HepG2 (cell line): ENCODE data around the gene SLCO3A1. TPM values are rescaled to one million over a fixed set of nuclear protein-coding genes. Genes with fewer than 3 reads are reported as not detected.

Experiments
- ATAC-seq: fragments of 200-7000 bp; cut with Tn5 transposase; 3 replicates; pipeline ENCODE4 v1.9.1; 2020; ENCODE audit warnings: mild to moderate bottlenecking, moderate library complexity
- BruUV-seq: library from RNA; stranded (reverse); fragments of 400-500 nt; replicated peaks from 2 replicates; lab custom pipeline; 2021; lab: Mats Ljungman, UMichigan
- CTCF ChIA-PET: fragments of 300-600 bp; formaldehyde crosslinking; extraction: SDS; loops from one replicate; lab custom pipeline; 2021; ENCODE audit warnings: low total read pairs, inconsistent platforms, low intra/inter-chr PET ratio; lab: Yijun Ruan, JAX
- POLR2A ChIA-PET: fragments of 350-600 bp; sonication (Branson Sonifier 250); formaldehyde crosslinking; loops from one replicate; lab custom pipeline; 2020; ENCODE audit warnings: antibody characterized with exemption, inconsistent platforms; lab: Yijun Ruan, JAX
- DNase-seq: peaks from one replicate; pipeline ENCODE4 v3.0.0-alpha.2; 2015; ENCODE audit warnings: low spot score
- FAIRE-seq: peaks from 3 replicates; lab custom pipeline; 2011; peaks lifted over from hg19 to GRCh38; lab: Jason Lieb, UNC
- H2AFZ ChIP-seq: one replicate; pipeline ENCODE4 v1.6.1; 2011; ENCODE audit warnings: low read length, inconsistent platforms
- H3K27ac ChIP-seq: fragments of 300-600 bp; 3 replicates; pipeline ENCODE4 v1.8.0; 2011; ENCODE audit warnings: mixed run types, mild to moderate bottlenecking, mixed read lengths, low read length, inconsistent platforms; ENCODE audit not compliant: insufficient read depth; ENCODE audit errors: extremely low read length
- H3K27me3 ChIP-seq, 2 experiments: fragments of 200-600 bp in 1 of 2; 2 replicates in 1 of 2; 3 replicates in 1 of 2; pipeline versions ENCODE4 v1.6.0 to v1.8.0; 2011; ENCODE audit warnings: low read length in 2 of 2, mild to moderate bottlenecking in 2 of 2, moderate library complexity in 2 of 2, inconsistent platforms in 1 of 2; ENCODE audit not compliant: insufficient read depth in 2 of 2, control insufficient read depth in 1 of 2
- H3K36me3 ChIP-seq, 2 experiments: fragments of 200-600 bp in 1 of 2; replicated peaks in 1 of 2; 2 replicates in 1 of 2; 3 replicates in 1 of 2; pipeline versions ENCODE4 v1.5.1 to v1.8.0; 2011; ENCODE audit warnings: low read length in 2 of 2, inconsistent platforms in 1 of 2; ENCODE audit not compliant: insufficient read depth in 2 of 2, control insufficient read depth in 1 of 2
- H3K4me1 ChIP-seq: 2 replicates; pipeline ENCODE4 v1.5.1; 2012; ENCODE audit warnings: low read length, inconsistent platforms; ENCODE audit not compliant: insufficient read depth
- H3K4me2 ChIP-seq: 2 replicates; pipeline ENCODE4 v1.6.0; 2011; ENCODE audit warnings: low read depth, low read length, inconsistent platforms
- H3K4me3 ChIP-seq, 3 experiments: fragments of 200-600 bp in 1 of 3; sonication (generic), shearing (Covaris generic) in 1 of 3; replicated peaks in 1 of 3; 2 replicates each; pipeline ENCODE4 v1.5.1; 2011 to 2016; ENCODE audit warnings: low read length in 3 of 3, inconsistent platforms in 2 of 3, low read depth in 2 of 3, mild to moderate bottlenecking in 2 of 3, control low read depth in 1 of 3, mixed read lengths in 1 of 3; ENCODE audit not compliant: insufficient read depth in 1 of 3
- H3K79me2 ChIP-seq: one replicate; pipeline ENCODE4 v1.6.1; 2011; ENCODE audit warnings: low read length, inconsistent platforms; ENCODE audit not compliant: insufficient read depth
- H3K9ac ChIP-seq: 2 replicates; pipeline ENCODE4 v1.6.0; 2011; ENCODE audit warnings: mild to moderate bottlenecking, low read depth, low read length, inconsistent platforms; ENCODE audit not compliant: insufficient read depth
- H3K9me3 ChIP-seq: 2 replicates; pipeline ENCODE4 v1.5.1; 2012; ENCODE audit warnings: mild to moderate bottlenecking, low read length
- H4K20me1 ChIP-seq: 2 replicates; pipeline ENCODE4 v1.6.0; 2011; ENCODE audit warnings: inconsistent platforms, mild to moderate bottlenecking, low read length, moderate library complexity; ENCODE audit not compliant: insufficient read depth
- ATRX ChIP-seq: sonication (generic); formaldehyde crosslinking; IDR thresholded peaks from 2 replicates; pipeline ENCODE4 v1.4.0; 2020; ENCODE audit warnings: missing genetic modification reagents, borderline replicate concordance
- ERF ChIP-seq: IDR thresholded peaks from 2 replicates; pipeline ENCODE4 v1.6.1; 2018; ENCODE audit warnings: missing biosample characterization, missing genetic modification reagents
- TEAD2 ChIP-seq: sonication (generic); formaldehyde crosslinking; IDR thresholded peaks from 2 replicates; pipeline ENCODE4 v1.9.0; 2021; ENCODE audit warnings: missing genetic modification reagents
- TSC22D2 ChIP-seq: sonication (generic); formaldehyde crosslinking; IDR thresholded peaks from 2 replicates; pipeline ENCODE4 v1.5.1; 2020; ENCODE audit warnings: missing genetic modification reagents, mild to moderate bottlenecking, borderline replicate concordance
- ZFP82 ChIP-seq: sonication (generic); formaldehyde crosslinking; IDR thresholded peaks from 2 replicates; pipeline ENCODE4 v1.5.1; 2020; ENCODE audit warnings: mild to moderate bottlenecking, missing genetic modification reagents, borderline replicate concordance
- WGBS: methylation state at CpG from one replicate; pipeline ENCODE4 v1.1.6; 2017; ENCODE audit warnings: low lambda C conversion rate; 5-methylcytosine and 5-hydroxymethylcytosine counted together
- in situ Hi-C: cut with HindIII; loops from 2 replicates; pipeline ENCODE4 v1.10.0; 2017; ENCODE audit warnings: low pct_unique_long_range_greater_than_20kb; ENCODE audit not compliant: extremely low pct_ligation_motif_present
- intact Hi-C: fragments of 100-400 bp; cut with micrococcal nuclease; formaldehyde crosslinking; loops from one replicate; pipeline ENCODE4 v1.10.0; 2022; ENCODE audit not compliant: unreplicated experiment
- polyA plus RNA-seq, 8 experiments: library from polyadenylated mRNA; depleted of rRNA in 3 of 8; stranded (reverse) in 7 of 8; unstranded in 1 of 8; fragments of >200 nt; fragmentation: Illumina TruSeq in 4 of 8; extraction: Trizol in 4 of 8; gene quantifications; 2 replicates each; pipeline versions ENCODE4 v1.2.1 to v1.2.3, GENCODE V29; 2011 to 2016; ENCODE audit warnings: low read depth in 4 of 8, missing spikeins in 1 of 8, mixed read lengths in 1 of 8; ENCODE audit not compliant: insufficient read depth in 1 of 8
- total RNA-seq, 5 experiments: library from RNA; depleted of rRNA; stranded (reverse); fragments of >200 nt; fragmentation: Illumina TruSeq; extraction: Trizol; gene quantifications; 2 replicates each; pipeline ENCODE4 v1.2.3, GENCODE V29; 2016; ENCODE audit warnings: low read depth in 1 of 5
- TF ChIP-seq, protein P1 (sequence below): IDR thresholded peaks from 2 replicates; pipeline ENCODE4 v1.4.0; 2020; ENCODE audit warnings: mild to moderate bottlenecking, missing genetic modification reagents
- TF ChIP-seq, protein P2 (sequence below): IDR thresholded peaks from 2 replicates; pipeline ENCODE4 v1.6.1; 2012; ENCODE audit warnings: inconsistent platforms

SLCO3A1 gene
- total and polyA plus RNA-seq, 2 of the 13 experiments (the other 11 are each of a cell fraction or from before 2014, with no cell fraction given), result 0.02 TPM; not detected in 1

DNA sequence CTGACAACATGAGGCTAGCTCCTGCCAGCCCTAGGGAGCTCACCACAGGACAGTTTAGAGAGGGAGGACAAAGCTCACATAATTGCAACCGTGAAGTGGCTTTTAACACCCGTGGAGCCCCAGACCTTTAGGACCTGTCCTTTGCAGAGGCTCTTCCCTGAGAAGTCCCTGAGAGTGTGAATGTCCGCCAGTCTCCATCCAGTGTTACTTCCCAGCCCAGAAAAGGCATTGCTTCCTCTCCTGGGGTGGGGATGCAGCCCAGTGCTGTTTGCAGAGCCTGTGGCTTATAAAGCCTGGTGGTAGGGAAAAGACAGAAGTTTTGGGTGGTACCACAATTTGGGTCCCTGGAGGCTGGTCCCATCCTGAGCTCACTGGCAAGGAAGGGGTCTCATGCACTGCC, 182.0 kb downstream of the SLCO3A1 start:
- CTCF ChIA-PET, result no interaction called here
- no peaks in the 10 kb centered on the region for H3K36me3 ChIP-seq
- 0% methylated on average over 2 of the region's 3 CpGs for WGBS
- no peak overlapping the region for H3K4me3 ChIP-seq
- no peak overlapping the region for H3K4me2 ChIP-seq
- POLR2A ChIA-PET, result no interaction called here
- TF ChIP-seq ERF (CRISPR knock-in tag) (no peak), ZFP82 (CRISPR knock-in tag) (no peak), TEAD2 (CRISPR knock-in tag) (no peak), ATRX (CRISPR knock-in tag) (no peak), TSC22D2 (CRISPR knock-in tag) (no peak)
- TF ChIP-seq, protein P1, sequence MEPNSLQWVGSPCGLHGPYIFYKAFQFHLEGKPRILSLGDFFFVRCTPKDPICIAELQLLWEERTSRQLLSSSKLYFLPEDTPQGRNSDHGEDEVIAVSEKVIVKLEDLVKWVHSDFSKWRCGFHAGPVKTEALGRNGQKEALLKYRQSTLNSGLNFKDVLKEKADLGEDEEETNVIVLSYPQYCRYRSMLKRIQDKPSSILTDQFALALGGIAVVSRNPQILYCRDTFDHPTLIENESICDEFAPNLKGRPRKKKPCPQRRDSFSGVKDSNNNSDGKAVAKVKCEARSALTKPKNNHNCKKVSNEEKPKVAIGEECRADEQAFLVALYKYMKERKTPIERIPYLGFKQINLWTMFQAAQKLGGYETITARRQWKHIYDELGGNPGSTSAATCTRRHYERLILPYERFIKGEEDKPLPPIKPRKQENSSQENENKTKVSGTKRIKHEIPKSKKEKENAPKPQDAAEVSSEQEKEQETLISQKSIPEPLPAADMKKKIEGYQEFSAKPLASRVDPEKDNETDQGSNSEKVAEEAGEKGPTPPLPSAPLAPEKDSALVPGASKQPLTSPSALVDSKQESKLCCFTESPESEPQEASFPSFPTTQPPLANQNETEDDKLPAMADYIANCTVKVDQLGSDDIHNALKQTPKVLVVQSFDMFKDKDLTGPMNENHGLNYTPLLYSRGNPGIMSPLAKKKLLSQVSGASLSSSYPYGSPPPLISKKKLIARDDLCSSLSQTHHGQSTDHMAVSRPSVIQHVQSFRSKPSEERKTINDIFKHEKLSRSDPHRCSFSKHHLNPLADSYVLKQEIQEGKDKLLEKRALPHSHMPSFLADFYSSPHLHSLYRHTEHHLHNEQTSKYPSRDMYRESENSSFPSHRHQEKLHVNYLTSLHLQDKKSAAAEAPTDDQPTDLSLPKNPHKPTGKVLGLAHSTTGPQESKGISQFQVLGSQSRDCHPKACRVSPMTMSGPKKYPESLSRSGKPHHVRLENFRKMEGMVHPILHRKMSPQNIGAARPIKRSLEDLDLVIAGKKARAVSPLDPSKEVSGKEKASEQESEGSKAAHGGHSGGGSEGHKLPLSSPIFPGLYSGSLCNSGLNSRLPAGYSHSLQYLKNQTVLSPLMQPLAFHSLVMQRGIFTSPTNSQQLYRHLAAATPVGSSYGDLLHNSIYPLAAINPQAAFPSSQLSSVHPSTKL, result no peak
- TF ChIP-seq, protein P2, sequence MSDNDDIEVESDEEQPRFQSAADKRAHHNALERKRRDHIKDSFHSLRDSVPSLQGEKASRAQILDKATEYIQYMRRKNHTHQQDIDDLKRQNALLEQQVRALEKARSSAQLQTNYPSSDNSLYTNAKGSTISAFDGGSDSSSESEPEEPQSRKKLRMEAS, result no peak
- no peaks in the 10 kb centered on the region for H3K79me2 ChIP-seq
- H3K4me1 ChIP-seq, result no peaks in the 10 kb centered on the region
- H3K9me3 ChIP-seq, result no peaks in the 10 kb centered on the region
- no peak for ATAC-seq
- H4K20me1 ChIP-seq, result no peaks in the 10 kb centered on the region
- BruUV-seq, result no TSS peak
- no peak overlapping the region for H2AFZ ChIP-seq
- no peak overlapping the region for H3K9ac ChIP-seq
- no peak for DNase-seq
- intact Hi-C loops (no loop called here), in situ Hi-C loops (no loop called here)
- no peak overlapping the region for H3K27ac ChIP-seq
- no peak for FAIRE-seq
- H3K27me3 ChIP-seq, result peaks cover 0 to 7% of the 10 kb centered on the region in 2 experiments; a peak in 1 of 5 replicates
